Activated CD8-positive, alpha-beta T cell treated with anti-CD3 and anti-CD28 coated beads for 36 hours (primary cell): ENCODE measurements around the gene PNMT. TPM values are rescaled to one million over a fixed set of nuclear protein-coding genes. Genes with fewer than 3 reads are reported as not detected.

Experiments
- ATAC-seq: fragments of 200-7000 bp; cut with Tn5 transposase; one replicate; pipeline ENCODE4 v1.10.0; 2021; ENCODE audit warnings: mild to moderate bottlenecking, moderate library complexity
- CTCF ChIA-PET: fragments of 350-600 bp; sonication (Branson Sonifier 250); formaldehyde crosslinking; loops from one replicate; lab custom pipeline; 2021; ENCODE audit warnings: antibody characterized with exemption; lab: Charles Lee
- POLR2A ChIA-PET: fragments of 350-600 bp; sonication (Branson Sonifier 250); formaldehyde crosslinking; loops from one replicate; lab custom pipeline; 2021; ENCODE audit warnings: antibody characterized with exemption; lab: Charles Lee
- DNase-seq: peaks from one replicate; pipeline ENCODE4 v3.0.0-alpha.2; 2020
- H3K27ac Mint-ChIP-seq: one replicate; pipeline ENCODE4 v1.8.0; 2021; ENCODE audit warnings: mild to moderate bottlenecking, mixed read lengths
- H3K27me3 Mint-ChIP-seq: one replicate; pipeline ENCODE4 v1.8.0; 2021; ENCODE audit warnings: mixed read lengths
- H3K36me3 Mint-ChIP-seq: one replicate; pipeline ENCODE4 v1.8.0; 2021; ENCODE audit warnings: low read depth, mixed read lengths
- H3K4me1 Mint-ChIP-seq: one replicate; pipeline ENCODE4 v1.8.0; 2021; ENCODE audit warnings: low read depth, mixed read lengths
- H3K4me3 Mint-ChIP-seq: one replicate; pipeline ENCODE4 v1.8.0; 2021; ENCODE audit warnings: mild to moderate bottlenecking, moderate library complexity, mixed read lengths
- H3K9me3 Mint-ChIP-seq: one replicate; pipeline ENCODE4 v1.8.0; 2021; ENCODE audit warnings: mixed read lengths
- CTCF ChIP-seq: fragments of 200-600 bp; IDR thresholded peaks from one replicate; pipeline ENCODE4 v1.8.0; 2022; ENCODE audit warnings: antibody characterized with exemption, mild to moderate bottlenecking
- intact Hi-C: fragments of 100-400 bp; cut with micrococcal nuclease; formaldehyde crosslinking; loops from one replicate; pipeline ENCODE4 v1.10.0; 2022
- total RNA-seq, 2 experiments: library from RNA; stranded (reverse); gene quantifications; one replicate each; pipeline ENCODE4 v1.2.3, GENCODE V29; 2021

Gene PNMT
- total RNA-seq, 2 experiments from 2014 or later = 0.40 TPM; not detected in 1

- no peak overlapping the region for H3K4me3 Mint-ChIP-seq
- intact Hi-C loops = no loop called here
- H3K27me3 Mint-ChIP-seq = no peaks in the 10 kb centered on the region
- peak overlapping the region; percentile 59 for H3K27ac Mint-ChIP-seq
- peaks cover 65% of the 10 kb centered on the region for H3K4me1 Mint-ChIP-seq
- DNase-seq (peak; percentile 76), ATAC-seq (peak; percentile 78)
- no peaks in the 10 kb centered on the region for H3K9me3 Mint-ChIP-seq
- no peaks in the 10 kb centered on the region for H3K36me3 Mint-ChIP-seq
- POLR2A ChIA-PET = interaction anchor here (1.3 to 2.5 kb wide), 4 partner anchors 11 to 38 kb away, joined by 4 to 15 read pairs (median 5); partner anchors contain the start of genes PGAP3 and TCAP
- CTCF ChIA-PET = interaction anchor here (1.8 to 12.7 kb wide), 4 partner anchors 7 to 53 kb away, joined by 7 to 146 read pairs (median 36); partner anchors contain the start of genes PNMT and TCAP
- no peak for TF ChIP-seq CTCF
Observed at GRCh38 chr17:39676198-39676819, 8.1 kb downstream of the PNMT start.

GRCh38 chr17:39677072-39677471 is 8.8 kb downstream of the PNMT start:
- Mint-ChIP-seq H3K9me3 (no peaks in the 10 kb centered on the region), H3K4me1 (peaks cover 64% of the 10 kb centered on the region), H3K27ac (peak overlapping the region; percentile 59), H3K36me3 (no peaks in the 10 kb centered on the region), H3K27me3 (no peaks in the 10 kb centered on the region), H3K4me3 (no peak overlapping the region)
- ATAC-seq (no peak), DNase-seq (no peak)
- TF ChIP-seq CTCF = no peak
- CTCF ChIA-PET = interaction anchor here (2.4 to 7.3 kb wide), 3 partner anchors 8 to 54 kb away, joined by 7 to 43 read pairs (median 29); partner anchors contain the start of genes PGAP3 and PNMT
- intact Hi-C loops = no loop called here
- POLR2A ChIA-PET = interaction anchor here (1.0 to 2.5 kb wide), 4 partner anchors 11 to 40 kb away, joined by 3 to 15 read pairs (median 4); partner anchors contain the start of genes PGAP3, STARD3 and TCAP

GRCh38 chr17:39677542-39678339 is 9.5 kb downstream of the PNMT start:
- intact Hi-C loops = no loop called here
- H3K27ac Mint-ChIP-seq = peak overlapping the region; percentile 59

GRCh38 chr17:39678340-39679116 is 10.3 kb downstream of the PNMT start:
- DNase-seq = no peak
- intact Hi-C loops = no loop called here
- CTCF ChIA-PET = interaction anchor here (0.9 to 7.3 kb wide), 12 partner anchors 10 to 75 kb away, joined by 3 to 43 read pairs (median 4); partner anchors contain the start of genes MIEN1, PGAP3 and PNMT
- Mint-ChIP-seq H3K4me3 (no peak overlapping the region), H3K27me3 (no peaks in the 10 kb centered on the region), H3K27ac (peak overlapping the region; percentile 89), H3K36me3 (peaks cover 2% of the 10 kb centered on the region), H3K4me1 (peaks cover 64% of the 10 kb centered on the region), H3K9me3 (no peaks in the 10 kb centered on the region)
- POLR2A ChIA-PET = interaction anchor here (0.6 to 3.5 kb wide), 9 partner anchors 9 to 51 kb away, joined by 3 to 16 read pairs (median 3); partner anchors contain the start of genes MIEN1, PGAP3, PNMT and STARD3
- ATAC-seq = no peak
- no peak for TF ChIP-seq CTCF

More at GRCh38 chr17:39677542-39678339, 9.5 kb downstream of the PNMT start:
- no peaks in the 10 kb centered on the region for H3K36me3 Mint-ChIP-seq
- DNase-seq = no peak
- H3K27me3 Mint-ChIP-seq = no peaks in the 10 kb centered on the region
- H3K4me1 Mint-ChIP-seq = peaks cover 64% of the 10 kb centered on the region
- no peaks in the 10 kb centered on the region for H3K9me3 Mint-ChIP-seq
- ATAC-seq = no peak
- no peak for TF ChIP-seq CTCF
- ChIA-PET CTCF (interaction anchor here (0.9 to 7.3 kb wide), 7 partner anchors 9 to 59 kb away, joined by 3 to 43 read pairs (median 4); partner anchors contain the start of genes PGAP3 and PNMT), POLR2A (interaction anchor here (0.6 to 3.5 kb wide), 5 partner anchors 8 to 40 kb away, joined by 3 to 16 read pairs (median 5); partner anchors contain the start of genes PGAP3, PNMT, STARD3 and TCAP)
- H3K4me3 Mint-ChIP-seq = no peak overlapping the region
